GM23248 (cell line): Measurements from ENCODE around the gene IZUMO3.
"Not testable (repeated sequence)": the region's sequence is repeated elsewhere in the genome, so short reads cannot be mapped to it uniquely, and the experiment has no call there.

Source experiments
- EZH2 ChIP-seq: fragments of 200-600 bp; sonication (generic); IDR thresholded peaks from 2 replicates; pipeline ENCODE4 v1.6.1; 2018; ENCODE audit warnings: antibody characterized with exemption, mild to moderate bottlenecking; ENCODE audit not compliant: insufficient read depth, poor library complexity, severe bottlenecking
- EZH2phosphoT487 ChIP-seq: fragments of 200-600 bp; sonication (generic); IDR thresholded peaks from 2 replicates; pipeline ENCODE4 v1.6.1; 2018; ENCODE audit warnings: antibody characterized with exemption, moderate library complexity, mild to moderate bottlenecking, low read depth; ENCODE audit not compliant: insufficient read depth

DNA sequence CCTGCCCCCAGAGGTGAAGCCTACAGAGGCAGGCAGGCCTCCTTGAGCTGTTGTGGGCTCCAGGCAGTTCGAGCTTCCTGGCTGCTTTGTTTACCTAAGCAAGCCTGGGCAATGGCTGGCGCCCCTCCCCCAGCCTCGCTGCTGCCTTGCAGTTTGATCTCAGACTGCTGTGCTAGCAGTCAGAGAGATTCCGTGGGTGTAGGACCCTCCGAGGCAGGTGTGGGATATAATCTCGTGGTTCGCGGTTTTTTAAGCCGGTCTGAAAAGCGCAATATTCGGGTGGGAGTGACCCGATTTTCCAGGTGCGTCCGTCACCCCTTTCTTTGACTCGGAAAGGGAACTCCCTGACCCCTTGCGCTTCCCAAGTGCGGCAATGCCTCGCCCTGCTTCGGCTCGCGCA lies 34.3 kb upstream of the IZUMO3 start:
- not testable (repeated sequence) for TF ChIP-seq EZH2phosphoT487, EZH2
